A673 (cell line): ENCODE measurements around the gene XIRP2.

ENCODE experiments used
- CTCF ChIP-seq: fragments of 300-800, 200-600 bp; sonication (generic); conservative IDR thresholded peaks from 2 replicates; pipeline ENCODE4 v1.5.1; 2017; ENCODE audit warnings: low read depth, mild to moderate bottlenecking, antibody characterized with exemption, low read length, moderate library complexity, mixed read lengths
- EZH2 ChIP-seq: fragments of 200-600 bp; sonication (generic); IDR thresholded peaks from 2 replicates; pipeline ENCODE4 v1.6.1; 2017; ENCODE audit warnings: borderline replicate concordance, low read depth, mild to moderate bottlenecking, mixed read lengths, antibody characterized with exemption, low read length; ENCODE audit not compliant: poor library complexity, severe bottlenecking

GRCh38 chr2:167054881-167055280, 166.6 kb downstream of the XIRP2 start:
- TF ChIP-seq CTCF: no peak
- TF ChIP-seq EZH2: no peak
